Colonic mucosa (tissue), 4 donors: ENCODE results near the gene FCER2. TPM values are rescaled to one million over a fixed set of nuclear protein-coding genes. Genes with fewer than 3 reads are reported as not detected.

ENCODE experiments used
- DNase-seq: peaks from one replicate; pipeline ENCODE4 v3.0.0-alpha.2; 2020
- H3K27ac ChIP-seq: fragments of 200-600 bp; one replicate; pipeline ENCODE4 v1.8.0; 2021
- H3K27me3 ChIP-seq: fragments of 200-600 bp; one replicate; pipeline ENCODE4 v1.8.0; 2021
- H3K36me3 ChIP-seq: fragments of 200-600 bp; one replicate; pipeline ENCODE4 v1.8.0; 2021
- H3K4me1 ChIP-seq: fragments of 200-600 bp; one replicate; pipeline ENCODE4 v1.8.0; 2021; ENCODE audit warnings: mild to moderate bottlenecking
- H3K4me3 ChIP-seq: fragments of 200-600 bp; one replicate; pipeline ENCODE4 v1.8.0; 2021
- H3K9ac ChIP-seq, 2 donors: one replicate each; pipeline ENCODE4 v1.7.0; 2013; ENCODE audit warnings: control low read depth in 2 of 2, low read depth in 2 of 2, low read length in 2 of 2
- H3K9me3 ChIP-seq: fragments of 200-600 bp; one replicate; pipeline ENCODE4 v1.8.0; 2021
- CTCF ChIP-seq: fragments of 200-600 bp; IDR thresholded peaks from one replicate; pipeline ENCODE4 v1.8.0; 2022; ENCODE audit warnings: antibody characterized with exemption, mild to moderate bottlenecking
- intact Hi-C: fragments of 100-400 bp; cut with DNase I; formaldehyde crosslinking; loops from one replicate; pipeline ENCODE4 v1.14.1; 2022
- total RNA-seq, 2 donors: library from RNA; stranded (reverse); fragmentation: NEBNext Ultra II Directional in 1 of 2; extraction: Animal tissue kit (Norgen Biotek cat#: 25700) in 1 of 2; gene quantifications; one replicate each; pipeline ENCODE4 v1.2.1, GENCODE V29; 2021
- donor health status: healthy.
- donor health status: DM: no; HTN: no; CAD: no.
- donor health status: DM: no; HTN: no; CAD: no.

The FCER2 gene
- total RNA-seq, 2 donors from 2014 or later: 0.35 to 1.3 TPM

- Histone ChIP-seq H3K36me3 (no peaks in the 10 kb centered on the region), H3K9me3 (no peaks in the 10 kb centered on the region), H3K27ac (no peak overlapping the region), H3K4me1 (no peaks in the 10 kb centered on the region), H3K4me3 (no peak overlapping the region), H3K27me3 (no peaks in the 10 kb centered on the region), H3K9ac (no peak overlapping the region)
- DNase-seq: no peak
- intact Hi-C loops: no loop called here
- TF ChIP-seq CTCF: no peak
Measured at GRCh38 chr19:7698583-7698982, 3.3 kb downstream of the FCER2 start.

GRCh38 chr19:7697721-7698287 is 4.1 kb downstream of the FCER2 start:
- no peaks in the 10 kb centered on the region for H3K27me3 ChIP-seq
- H3K27ac ChIP-seq: no peak overlapping the region
- H3K9ac ChIP-seq: no peak overlapping the region
- no peaks in the 10 kb centered on the region for H3K9me3 ChIP-seq
- DNase-seq: no peak
- TF ChIP-seq CTCF: no peak
- no peaks in the 10 kb centered on the region for H3K36me3 ChIP-seq
- intact Hi-C loops: no loop called here
- no peak overlapping the region for H3K4me3 ChIP-seq
- no peaks in the 10 kb centered on the region for H3K4me1 ChIP-seq

GRCh38 chr19:7694499-7694898 is 7.4 kb downstream of the FCER2 start:
- H3K9ac ChIP-seq: no peak overlapping the region
- H3K4me3 ChIP-seq: no peak overlapping the region
- TF ChIP-seq CTCF: no peak
- no peaks in the 10 kb centered on the region for H3K36me3 ChIP-seq
- no peak overlapping the region for H3K27ac ChIP-seq
- no peaks in the 10 kb centered on the region for H3K27me3 ChIP-seq
- no peaks in the 10 kb centered on the region for H3K4me1 ChIP-seq
- no peak for DNase-seq
- no peaks in the 10 kb centered on the region for H3K9me3 ChIP-seq
- intact Hi-C loops: no loop called here

GRCh38 chr19:7692417-7693088 is 9.4 kb downstream of the FCER2 start:
- H3K36me3 ChIP-seq: no peaks in the 10 kb centered on the region
- no peaks in the 10 kb centered on the region for H3K9me3 ChIP-seq
- H3K4me1 ChIP-seq: no peaks in the 10 kb centered on the region
- TF ChIP-seq CTCF: no peak
- intact Hi-C loops: no loop called here
- no peak overlapping the region for H3K27ac ChIP-seq
- H3K4me3 ChIP-seq: no peak overlapping the region
- DNase-seq: no peak
- no peak overlapping the region for H3K9ac ChIP-seq
- H3K27me3 ChIP-seq: no peaks in the 10 kb centered on the region

GRCh38 chr19:7691497-7691896 is 10.4 kb downstream of the FCER2 start:
- intact Hi-C loops: no loop called here
- H3K9me3 ChIP-seq: no peaks in the 10 kb centered on the region
- DNase-seq: no peak
- no peak for TF ChIP-seq CTCF
- no peak overlapping the region for H3K4me3 ChIP-seq
- H3K4me1 ChIP-seq: no peaks in the 10 kb centered on the region
- H3K27ac ChIP-seq: no peak overlapping the region
- no peaks in the 10 kb centered on the region for H3K36me3 ChIP-seq
- H3K9ac ChIP-seq: no peak overlapping the region
- no peaks in the 10 kb centered on the region for H3K27me3 ChIP-seq
